Breast epithelium (tissue), 3 donors: ENCODE data around the gene CADM2.

Experiments
- CTCF ChIP-seq, 3 donors: fragments of 450-650 bp; IDR thresholded peaks; one replicate each; pipeline ENCODE4 v1.5.1; 2016 to 2017; ENCODE audit warnings: antibody characterized with exemption in 3 of 3, mild to moderate bottlenecking in 3 of 3, moderate library complexity in 3 of 3
- POLR2A ChIP-seq: fragments of 450-650 bp; IDR thresholded peaks from one replicate; pipeline ENCODE4 v1.6.1; 2016; ENCODE audit warnings: antibody characterized with exemption, mild to moderate bottlenecking, moderate library complexity
- POLR2AphosphoS5 ChIP-seq, 3 donors: sonication (generic); formaldehyde crosslinking; IDR thresholded peaks; one replicate each; pipeline ENCODE4 v1.6.1; 2017; ENCODE audit warnings: antibody characterized with exemption in 3 of 3

- no peak for TF ChIP-seq CTCF (IDR thresholded peaks at IDR 0.05)
- TF ChIP-seq POLR2A, result no peak
- no peak for TF ChIP-seq POLR2AphosphoS5 (IDR thresholded peaks at IDR 0.05)
These were observed 94.8 kb downstream of the CADM2 start for GRCh38 chr3:85053626-85054025.
